GM23248 (cell line): ENCODE data around the gene TIMM13.

Experiments
- EZH2 ChIP-seq: fragments of 200-600 bp; sonication (generic); IDR thresholded peaks from 2 replicates; pipeline ENCODE4 v1.6.1; 2018; ENCODE audit warnings: antibody characterized with exemption, mild to moderate bottlenecking; ENCODE audit not compliant: insufficient read depth, poor library complexity, severe bottlenecking
- EZH2phosphoT487 ChIP-seq: fragments of 200-600 bp; sonication (generic); IDR thresholded peaks from 2 replicates; pipeline ENCODE4 v1.6.1; 2018; ENCODE audit warnings: antibody characterized with exemption, moderate library complexity, mild to moderate bottlenecking, low read depth; ENCODE audit not compliant: insufficient read depth

DNA sequence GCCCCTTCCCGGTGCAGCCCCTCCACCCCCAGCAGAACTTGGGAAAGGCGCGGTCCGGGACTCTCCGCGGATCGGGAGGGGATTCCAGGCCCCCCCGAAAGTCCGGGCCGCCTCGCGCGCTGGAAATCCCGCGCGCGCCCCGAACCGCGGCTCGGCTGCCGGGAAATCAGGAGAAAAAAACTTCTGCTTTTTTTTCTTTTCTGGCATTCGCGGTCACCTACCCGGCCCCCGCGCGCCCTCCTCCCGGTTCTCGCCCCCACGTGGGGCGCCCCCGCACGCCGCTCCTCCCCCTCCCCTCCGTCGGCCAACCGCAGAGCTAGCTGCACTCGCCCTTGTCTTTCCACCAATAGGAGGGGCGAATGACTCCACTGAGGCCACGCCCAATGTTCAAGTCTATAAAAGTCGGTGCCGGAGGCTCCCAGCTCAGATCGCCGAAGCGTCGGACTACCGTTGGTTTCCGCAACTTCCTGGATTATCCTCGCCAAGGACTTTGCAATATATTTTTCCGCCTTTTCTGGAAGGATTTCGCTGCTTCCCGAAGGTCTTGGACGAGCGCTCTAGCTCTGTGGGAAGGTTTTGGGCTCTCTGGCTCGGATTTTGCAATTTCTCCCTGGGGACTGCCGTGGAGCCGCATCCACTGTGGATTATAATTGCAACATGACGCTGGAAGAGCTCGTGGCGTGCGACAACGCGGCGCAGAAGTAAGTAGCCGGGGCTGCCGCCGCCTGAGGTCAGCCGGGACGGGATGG lies 48.5 kb upstream of the TIMM13 start, which contains the start of gene GADD45B:
- TF ChIP-seq EZH2 (no peak), EZH2phosphoT487 (no peak)
